NCI-H146 treated with DMSO at 0.1 percent for 48 hours (cell line): ENCODE measurements around the gene VKORC1.

Experiments
- DNase-seq: peaks from one replicate; lab custom pipeline; 2025; ENCODE audit not compliant: unreplicated experiment; lab: John Stamatoyannopoulos, UW

The VKORC1 gene

GRCh38 chr16:31130336-31130891 lies 35.8 kb upstream of the VKORC1 start:
- no peak for DNase-seq

GRCh38 chr16:31129568-31130335 lies 35.2 kb upstream of the VKORC1 start:
- DNase-seq = no peak

GRCh38 chr16:31128711-31129567 lies 34.3 kb upstream of the VKORC1 start:
- DNase-seq = no peak

GRCh38 chr16:31127182-31127581 lies 32.6 kb upstream of the VKORC1 start:
- no peak for DNase-seq

GRCh38 chr16:31125844-31126243 lies 31.2 kb upstream of the VKORC1 start:
- no peak for DNase-seq

GRCh38 chr16:31120129-31120528 lies 25.5 kb upstream of the VKORC1 start:
- no peak for DNase-seq

- DNase-seq = no peak
Observed at GRCh38 chr16:31118223-31119155, 23.9 kb upstream of the VKORC1 start.

GRCh38 chr16:31117384-31118222 lies 23.0 kb upstream of the VKORC1 start, which contains the start of gene KAT8:
Gene KAT8, plus strand, starts transcription at chr16:31117664. Its CDS starts 18 bp downstream, at chr16:31117682.
- peak; percentile 95 for DNase-seq

- no peak for DNase-seq
Observed at GRCh38 chr16:31114468-31114867, 19.9 kb upstream of the VKORC1 start.

GRCh38 chr16:31113121-31114120 lies 18.8 kb upstream of the VKORC1 start:
- DNase-seq = no peak

- DNase-seq = no peak
Observed at GRCh38 chr16:31112711-31113110, 18.1 kb upstream of the VKORC1 start.

- DNase-seq = no peak
Observed at GRCh38 chr16:31111881-31112466, 17.4 kb upstream of the VKORC1 start.

- no peak for DNase-seq
Observed at GRCh38 chr16:31110106-31111034, 15.8 kb upstream of the VKORC1 start.

- DNase-seq = no peak
Observed at GRCh38 chr16:31109622-31110021, 15.0 kb upstream of the VKORC1 start.

GRCh38 chr16:31108794-31109558 lies 14.4 kb upstream of the VKORC1 start:
- DNase-seq = no peak

GRCh38 chr16:31108035-31108793 lies 13.6 kb upstream of the VKORC1 start, which contains the start of gene BCKDK:
Gene BCKDK, plus strand, starts transcription at chr16:31108386. Its CDS starts 838 bp downstream, at chr16:31109224.
- DNase-seq = peak; percentile 69
